Nephron (organoid): Measurements from ENCODE around the gene UBALD2.
"Not testable (repeated sequence)": the region's sequence is repeated elsewhere in the genome, so short reads cannot be mapped to it uniquely, and the experiment has no call there.

Experiments
- H3K27ac Mint-ChIP-seq, 3 experiments: 2 replicates each; pipeline ENCODE4 v1.8.0; 2020; ENCODE audit warnings: mixed read lengths in 3 of 3, mild to moderate bottlenecking in 2 of 3, moderate library complexity in 1 of 3
- H3K27me3 Mint-ChIP-seq: 2 replicates; pipeline ENCODE4 v1.8.0; 2021; ENCODE audit warnings: low read depth, mild to moderate bottlenecking, moderate library complexity, mixed read lengths
- H3K36me3 Mint-ChIP-seq: 2 replicates; pipeline ENCODE4 v1.8.0; 2020; ENCODE audit warnings: low read depth, mixed read lengths
- H3K4me1 Mint-ChIP-seq: 2 replicates; pipeline ENCODE4 v1.8.0; 2020; ENCODE audit warnings: mixed read lengths
- H3K4me3 Mint-ChIP-seq, 3 experiments: 2 replicates each; pipeline ENCODE4 v1.8.0; 2020; ENCODE audit warnings: mild to moderate bottlenecking in 3 of 3, mixed read lengths in 3 of 3, moderate library complexity in 2 of 3
- H3K9me3 Mint-ChIP-seq: 2 replicates; pipeline ENCODE4 v1.8.0; 2020; ENCODE audit warnings: mixed read lengths
- TF ChIP-seq, protein P1 (sequence below), 3 experiments: fragments of 200-600 bp; sonication (generic); IDR thresholded peaks; one replicate each; pipeline ENCODE4 v1.5.0; 2021; ENCODE audit warnings: antibody characterized with exemption in 3 of 3; ENCODE audit not compliant: unreplicated experiment in 3 of 3

Gene UBALD2

GRCh38 chr17:76255801-76256429 lies 9.2 kb upstream of the UBALD2 start:
- TF ChIP-seq, protein P1, sequence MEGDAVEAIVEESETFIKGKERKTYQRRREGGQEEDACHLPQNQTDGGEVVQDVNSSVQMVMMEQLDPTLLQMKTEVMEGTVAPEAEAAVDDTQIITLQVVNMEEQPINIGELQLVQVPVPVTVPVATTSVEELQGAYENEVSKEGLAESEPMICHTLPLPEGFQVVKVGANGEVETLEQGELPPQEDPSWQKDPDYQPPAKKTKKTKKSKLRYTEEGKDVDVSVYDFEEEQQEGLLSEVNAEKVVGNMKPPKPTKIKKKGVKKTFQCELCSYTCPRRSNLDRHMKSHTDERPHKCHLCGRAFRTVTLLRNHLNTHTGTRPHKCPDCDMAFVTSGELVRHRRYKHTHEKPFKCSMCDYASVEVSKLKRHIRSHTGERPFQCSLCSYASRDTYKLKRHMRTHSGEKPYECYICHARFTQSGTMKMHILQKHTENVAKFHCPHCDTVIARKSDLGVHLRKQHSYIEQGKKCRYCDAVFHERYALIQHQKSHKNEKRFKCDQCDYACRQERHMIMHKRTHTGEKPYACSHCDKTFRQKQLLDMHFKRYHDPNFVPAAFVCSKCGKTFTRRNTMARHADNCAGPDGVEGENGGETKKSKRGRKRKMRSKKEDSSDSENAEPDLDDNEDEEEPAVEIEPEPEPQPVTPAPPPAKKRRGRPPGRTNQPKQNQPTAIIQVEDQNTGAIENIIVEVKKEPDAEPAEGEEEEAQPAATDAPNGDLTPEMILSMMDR (IDR thresholded peaks at IDR 0.05; ENCODE audit: unreplicated experiment in 3 of 3): no peak
- Mint-ChIP-seq H3K36me3 (no peaks in the 10 kb centered on the region), H3K27me3 (peaks cover 9% of the 10 kb centered on the region), H3K4me1 (peaks cover 30% of the 10 kb centered on the region), H3K27ac (no peak overlapping the region), H3K4me3 (no peak overlapping the region), H3K9me3 (no peaks in the 10 kb centered on the region)

GRCh38 chr17:76256430-76257050 lies 8.6 kb upstream of the UBALD2 start:
- H3K36me3 Mint-ChIP-seq, H3K27me3 Mint-ChIP-seq, H3K4me3 Mint-ChIP-seq, H3K9me3 Mint-ChIP-seq: not testable (repeated sequence)
- peak overlapping the region in 2 of 3 experiments; percentile 7 to 14 for H3K27ac Mint-ChIP-seq
- H3K4me1 Mint-ChIP-seq: peaks cover 32% of the 10 kb centered on the region

DNA sequence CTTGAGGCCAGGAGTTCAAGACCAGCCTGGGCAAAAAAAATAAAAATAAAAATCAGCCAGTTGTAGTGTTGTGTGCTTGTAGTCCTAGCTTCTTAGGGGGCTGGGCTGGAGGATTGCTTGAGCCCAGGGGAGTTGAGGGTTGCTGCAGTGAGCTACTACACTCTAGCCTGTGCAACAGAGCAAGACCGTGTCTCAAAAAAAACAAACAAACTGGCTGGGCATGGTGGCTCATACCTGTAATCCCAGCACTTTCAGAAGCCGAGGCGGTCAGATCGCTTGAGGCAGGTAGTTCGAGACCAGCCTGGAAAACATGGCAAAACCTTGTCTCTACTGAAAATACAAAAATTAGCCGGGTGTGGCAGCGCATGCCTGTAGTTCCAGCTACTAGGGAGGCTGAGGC lies 4.9 kb upstream of the UBALD2 start:
- Mint-ChIP-seq H3K27me3 (no peaks in the 10 kb centered on the region), H3K4me1 (peaks cover 27% of the 10 kb centered on the region), H3K27ac (peak overlapping the region in 1 of 3 experiments; percentile 77), H3K36me3 (no peaks in the 10 kb centered on the region), H3K4me3 (no peak overlapping the region), H3K9me3 (no peaks in the 10 kb centered on the region)
- TF ChIP-seq, protein P1 (IDR thresholded peaks at IDR 0.05; ENCODE audit: unreplicated experiment in 3 of 3): no peak

GRCh38 chr17:76260669-76261068 lies 4.5 kb upstream of the UBALD2 start:
- Mint-ChIP-seq H3K4me3 (no peak overlapping the region), H3K27ac (peak overlapping the region in 2 of 3 experiments; percentile 44 to 77), H3K27me3 (no peaks in the 10 kb centered on the region), H3K9me3 (no peaks in the 10 kb centered on the region), H3K36me3 (no peaks in the 10 kb centered on the region), H3K4me1 (peaks cover 23% of the 10 kb centered on the region)
- TF ChIP-seq, protein P1 (IDR thresholded peaks at IDR 0.05; ENCODE audit: unreplicated experiment in 3 of 3): no peak

DNA sequence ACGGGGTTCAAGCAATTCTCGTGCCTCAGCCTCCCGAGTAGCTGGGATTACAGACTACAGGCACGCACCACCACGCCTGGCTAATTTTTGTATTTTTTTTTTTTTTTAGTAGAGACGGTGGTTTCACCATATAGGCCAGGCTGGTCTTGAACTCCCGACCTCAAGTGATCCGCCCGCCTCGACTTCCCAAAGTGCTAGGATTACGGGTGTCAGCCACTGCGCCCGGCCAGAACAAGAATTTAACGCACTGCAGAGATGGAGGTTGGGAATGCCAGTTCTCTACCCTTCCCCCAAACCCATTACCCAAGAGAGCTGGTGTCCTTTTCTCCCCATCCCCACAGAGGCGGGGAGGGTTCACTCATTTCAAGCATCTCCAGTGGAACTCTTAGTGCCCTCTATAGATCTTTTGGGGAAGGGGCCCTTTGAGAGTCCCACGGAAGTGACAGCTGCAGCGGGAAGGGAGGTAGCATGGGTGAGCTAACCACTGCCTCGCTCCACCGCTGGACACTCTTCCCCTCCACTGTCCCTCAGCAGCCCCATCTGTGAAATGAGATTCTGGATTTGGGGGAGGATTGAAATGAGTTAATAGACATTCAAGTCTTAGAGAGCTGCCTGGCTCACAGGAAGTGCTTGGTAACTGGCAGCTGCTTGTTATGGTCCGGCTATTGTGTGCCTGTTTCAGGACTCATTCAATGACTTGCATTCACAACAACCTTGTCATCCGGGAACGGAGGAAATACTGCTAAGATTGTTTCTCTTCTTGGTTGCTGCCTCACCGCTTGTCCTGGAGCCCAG lies 3.5 kb upstream of the UBALD2 start:
- Mint-ChIP-seq H3K27me3 (no peaks in the 10 kb centered on the region), H3K4me1 (peaks cover 23% of the 10 kb centered on the region), H3K9me3 (no peaks in the 10 kb centered on the region), H3K36me3 (no peaks in the 10 kb centered on the region), H3K4me3 (no peak overlapping the region), H3K27ac (peak overlapping the region in 2 of 3 experiments; percentile 77 to 98)
- TF ChIP-seq, protein P1 (IDR thresholded peaks at IDR 0.05; ENCODE audit: unreplicated experiment in 3 of 3): no peak

- peak overlapping the region; percentile 20 to 63 (median 60) for H3K4me3 Mint-ChIP-seq
- peaks cover 31% of the 10 kb centered on the region for H3K4me1 Mint-ChIP-seq
- H3K36me3 Mint-ChIP-seq: peaks cover 1% of the 10 kb centered on the region
- no peaks in the 10 kb centered on the region for H3K27me3 Mint-ChIP-seq
- no peaks in the 10 kb centered on the region for H3K9me3 Mint-ChIP-seq
- TF ChIP-seq, protein P1 (IDR thresholded peaks at IDR 0.05; ENCODE audit: unreplicated experiment in 3 of 3): no peak
- peak overlapping the region; percentile 80 to 98 (median 94) for H3K27ac Mint-ChIP-seq
Measured at GRCh38 chr17:76262732-76263344, 2.3 kb upstream of the UBALD2 start.
